ENCODE measurements around the gene CRYM.

DNA sequence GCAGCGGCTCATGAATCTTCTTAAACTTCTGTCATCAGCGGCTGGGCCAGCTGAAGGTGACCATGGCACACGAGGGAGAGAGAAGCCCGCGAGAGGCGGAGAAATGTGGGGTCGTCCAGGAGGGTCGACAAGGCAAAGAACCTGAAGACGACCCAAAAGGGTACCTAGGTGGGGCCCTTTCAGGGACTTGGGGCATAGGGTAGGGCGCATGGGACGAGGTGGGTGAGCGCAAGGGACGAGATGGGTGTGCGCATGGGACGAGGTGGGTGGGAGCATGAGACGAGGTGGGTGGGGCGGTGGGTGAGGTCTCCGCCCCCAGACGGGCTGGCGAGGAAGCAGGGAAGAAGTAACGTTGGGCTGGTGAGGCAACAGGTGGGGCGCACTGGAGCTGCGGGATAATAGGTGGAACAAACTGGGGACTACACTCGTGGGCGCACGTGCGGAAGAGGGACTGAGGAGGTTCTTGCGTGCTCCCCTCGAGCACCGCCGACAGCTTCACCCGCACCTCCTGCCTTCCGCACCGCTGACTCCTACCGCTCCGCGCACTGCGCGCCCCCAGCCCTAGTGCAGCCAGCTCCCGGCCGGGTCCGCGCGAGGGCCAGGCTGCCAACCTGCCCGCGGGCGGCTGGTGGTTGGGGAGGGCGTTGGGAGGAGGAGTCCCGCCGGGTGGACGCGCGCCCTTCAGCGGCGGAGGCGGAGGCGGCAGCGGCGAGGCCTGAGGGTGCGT, 23.2 kb upstream of the CRYM start:
- TF ChIP-seq, protein P1, sequence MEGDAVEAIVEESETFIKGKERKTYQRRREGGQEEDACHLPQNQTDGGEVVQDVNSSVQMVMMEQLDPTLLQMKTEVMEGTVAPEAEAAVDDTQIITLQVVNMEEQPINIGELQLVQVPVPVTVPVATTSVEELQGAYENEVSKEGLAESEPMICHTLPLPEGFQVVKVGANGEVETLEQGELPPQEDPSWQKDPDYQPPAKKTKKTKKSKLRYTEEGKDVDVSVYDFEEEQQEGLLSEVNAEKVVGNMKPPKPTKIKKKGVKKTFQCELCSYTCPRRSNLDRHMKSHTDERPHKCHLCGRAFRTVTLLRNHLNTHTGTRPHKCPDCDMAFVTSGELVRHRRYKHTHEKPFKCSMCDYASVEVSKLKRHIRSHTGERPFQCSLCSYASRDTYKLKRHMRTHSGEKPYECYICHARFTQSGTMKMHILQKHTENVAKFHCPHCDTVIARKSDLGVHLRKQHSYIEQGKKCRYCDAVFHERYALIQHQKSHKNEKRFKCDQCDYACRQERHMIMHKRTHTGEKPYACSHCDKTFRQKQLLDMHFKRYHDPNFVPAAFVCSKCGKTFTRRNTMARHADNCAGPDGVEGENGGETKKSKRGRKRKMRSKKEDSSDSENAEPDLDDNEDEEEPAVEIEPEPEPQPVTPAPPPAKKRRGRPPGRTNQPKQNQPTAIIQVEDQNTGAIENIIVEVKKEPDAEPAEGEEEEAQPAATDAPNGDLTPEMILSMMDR (conservative IDR thresholded peaks at IDR 0.05; ENCODE audit: low read depth, low read length) = no peak
- no peak for TF ChIP-seq EZH2 (IDR thresholded peaks at IDR 0.05; ENCODE audit: borderline replicate concordance, low read depth, low read length, poor library complexity, severe bottlenecking)
